MM.1S (cell line): ENCODE data around the gene FKBP9.
A peak's percentile ranks its signal among the peaks of the same experiment; 100 is the strongest.

Source experiments
- DNase-seq: peaks from one replicate; pipeline ENCODE4 v3.0.0-alpha.2; 2015
- H2AFZ ChIP-seq: fragments of 300-600 bp; sonication (generic); 2 replicates; pipeline ENCODE4 v1.6.0; 2016; ENCODE audit warnings: antibody characterized with exemption, low read length
- H3F3A ChIP-seq: fragments of 300-600 bp; sonication (generic); 2 replicates; pipeline ENCODE4 v1.6.1; 2016; ENCODE audit warnings: mild to moderate bottlenecking, antibody characterized with exemption, low read length, moderate library complexity, mixed read lengths; ENCODE audit not compliant: insufficient read depth
- H3K27ac ChIP-seq: fragments of 300-600 bp; sonication (generic); 2 replicates; pipeline ENCODE4 v1.5.1; 2016; ENCODE audit warnings: mild to moderate bottlenecking, low read length
- H3K27me3 ChIP-seq: fragments of 300-600 bp; sonication (generic); replicated peaks from 2 replicates; pipeline ENCODE4 v1.6.0; 2016; ENCODE audit warnings: low read length; ENCODE audit not compliant: insufficient read depth
- H3K36me3 ChIP-seq: fragments of 300-600 bp; sonication (generic); replicated peaks from 2 replicates; pipeline ENCODE4 v1.6.1; 2016; ENCODE audit warnings: mild to moderate bottlenecking, low read length, mixed read lengths; ENCODE audit not compliant: insufficient read depth
- H3K4me1 ChIP-seq: fragments of 300-600 bp; sonication (generic); 2 replicates; pipeline ENCODE4 v1.6.1; 2016; ENCODE audit warnings: low read length, mixed read lengths
- H3K4me2 ChIP-seq: fragments of 300-600 bp; sonication (generic); 2 replicates; pipeline ENCODE4 v1.6.0; 2016; ENCODE audit warnings: low read depth, low read length
- H3K4me3 ChIP-seq: fragments of 300-600 bp; sonication (generic); 2 replicates; pipeline ENCODE4 v1.5.1; 2016; ENCODE audit warnings: low read length, mixed read lengths
- H3K79me2 ChIP-seq: fragments of 300-600 bp; sonication (generic); 2 replicates; pipeline ENCODE4 v1.6.1; 2016; ENCODE audit warnings: mixed run types, low read length, mixed read lengths
- H3K9ac ChIP-seq: fragments of 300-600 bp; sonication (generic); 2 replicates; pipeline ENCODE4 v1.6.1; 2016; ENCODE audit warnings: low read length, mixed read lengths
- H3K9me2 ChIP-seq: fragments of 300-600 bp; sonication (generic); replicated peaks from 2 replicates; pipeline ENCODE4 v1.6.1; 2016; ENCODE audit warnings: mild to moderate bottlenecking, low read length, mixed read lengths; ENCODE audit not compliant: insufficient read depth
- H3K9me3 ChIP-seq: fragments of 300-600 bp; sonication (generic); replicated peaks from 2 replicates; pipeline ENCODE4 v1.6.1; 2016; ENCODE audit warnings: mild to moderate bottlenecking, low read length, mixed read lengths; ENCODE audit not compliant: insufficient read depth
- H4K20me1 ChIP-seq: fragments of 300-600 bp; sonication (generic); 2 replicates; pipeline ENCODE4 v1.6.1; 2016; ENCODE audit warnings: mild to moderate bottlenecking, low read length, moderate library complexity, mixed read lengths; ENCODE audit not compliant: insufficient read depth
- EZH2 ChIP-seq: fragments of 300-600 bp; sonication (generic); optimal IDR thresholded peaks from 2 replicates; pipeline ENCODE3; 2017; ENCODE audit warnings: low read depth, mild to moderate bottlenecking, antibody characterized with exemption, low read length, mixed read lengths
- EZH2phosphoT487 ChIP-seq: fragments of 300-600 bp; sonication (generic); IDR thresholded peaks from 2 replicates; pipeline ENCODE4 v1.6.1; 2018; ENCODE audit warnings: antibody characterized with exemption, low read length
- TF ChIP-seq, protein P1 (sequence below): fragments of 300-600 bp; sonication (generic); IDR thresholded peaks from 2 replicates; pipeline ENCODE4 v1.5.1; 2016; ENCODE audit warnings: antibody characterized with exemption, low read length, mixed read lengths

The FKBP9 gene

DNA sequence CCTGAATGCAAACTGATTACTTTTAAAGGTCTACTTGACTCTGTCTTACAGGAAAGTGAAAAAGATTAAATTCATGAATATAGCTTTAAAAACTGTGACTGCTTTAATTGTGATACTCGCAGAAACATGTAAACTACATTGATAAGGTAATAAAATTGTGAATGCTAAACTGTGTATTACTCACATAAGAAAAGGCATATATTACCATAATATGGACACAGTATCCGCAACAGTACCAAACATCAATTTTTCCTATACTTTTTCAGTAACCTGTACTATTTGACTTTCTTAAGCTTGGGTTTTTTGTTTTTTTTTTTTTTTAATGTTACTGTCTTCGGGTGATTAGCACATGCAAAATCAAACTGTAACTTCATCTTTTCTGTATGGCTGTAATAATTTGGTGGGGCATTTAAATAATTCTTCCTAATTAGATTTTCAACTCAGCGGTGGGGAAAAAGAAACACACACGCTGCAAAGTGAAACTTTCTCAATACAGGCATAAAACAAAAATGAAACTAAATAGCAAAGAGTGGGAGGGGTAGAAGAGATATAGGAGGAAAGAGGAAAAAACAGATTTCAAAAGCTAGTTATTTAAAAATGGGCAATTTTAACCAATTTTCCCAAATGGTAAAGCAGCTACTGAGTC lies 82.1 kb downstream of the FKBP9 start:
- Histone ChIP-seq H4K20me1 (0 out of 2 replicates have a peak, but pooled peaks cover 4% of the 10 kb centered on the region), H2AFZ (no peak overlapping the region)

DNA sequence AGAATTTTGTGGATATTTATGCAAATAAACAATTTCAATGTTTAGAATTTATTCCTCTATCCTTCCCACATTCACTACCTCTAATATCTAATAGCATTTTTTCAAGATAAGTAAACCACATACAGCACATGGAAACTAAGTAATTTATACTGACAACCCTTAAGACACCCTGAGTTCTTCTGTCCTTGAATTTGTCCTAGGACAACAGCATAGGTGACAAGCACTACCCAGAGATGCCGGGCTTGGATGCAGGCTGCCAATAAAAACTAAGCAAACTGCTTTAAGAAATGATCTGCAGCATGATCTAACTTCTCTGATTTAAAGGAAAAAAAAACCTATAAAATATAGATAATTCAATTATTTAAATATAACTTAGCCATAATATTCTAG lies 82.7 kb downstream of the FKBP9 start:
- peak overlapping the region; percentile 95 for H3K4me2 ChIP-seq
- peaks cover 91% of the 10 kb centered on the region for H3K79me2 ChIP-seq
- 0 out of 2 replicates have a peak, but pooled peaks cover 5% of the 10 kb centered on the region for H4K20me1 ChIP-seq
- no peak for DNase-seq
- peaks cover 11% of the 10 kb centered on the region; the same call in 1 of the 2 replicates for H3K4me1 ChIP-seq
- no peaks in the 10 kb centered on the region for H3K9me2 ChIP-seq
- H2AFZ ChIP-seq = no peak overlapping the region
- no peaks in the 10 kb centered on the region for H3K36me3 ChIP-seq
- H3K4me3 ChIP-seq = peak overlapping the region; percentile 54
- H3K9me3 ChIP-seq = no peaks in the 10 kb centered on the region
- peak overlapping the region; percentile 45; the same call in 1 of the 2 replicates for H3K27ac ChIP-seq
- no peaks in the 10 kb centered on the region for H3K27me3 ChIP-seq
- H3F3A ChIP-seq = peaks cover 25% of the 10 kb centered on the region
- H3K9ac ChIP-seq = peak overlapping the region; percentile 41; the same call in 1 of the 2 replicates
- TF ChIP-seq, protein P1, sequence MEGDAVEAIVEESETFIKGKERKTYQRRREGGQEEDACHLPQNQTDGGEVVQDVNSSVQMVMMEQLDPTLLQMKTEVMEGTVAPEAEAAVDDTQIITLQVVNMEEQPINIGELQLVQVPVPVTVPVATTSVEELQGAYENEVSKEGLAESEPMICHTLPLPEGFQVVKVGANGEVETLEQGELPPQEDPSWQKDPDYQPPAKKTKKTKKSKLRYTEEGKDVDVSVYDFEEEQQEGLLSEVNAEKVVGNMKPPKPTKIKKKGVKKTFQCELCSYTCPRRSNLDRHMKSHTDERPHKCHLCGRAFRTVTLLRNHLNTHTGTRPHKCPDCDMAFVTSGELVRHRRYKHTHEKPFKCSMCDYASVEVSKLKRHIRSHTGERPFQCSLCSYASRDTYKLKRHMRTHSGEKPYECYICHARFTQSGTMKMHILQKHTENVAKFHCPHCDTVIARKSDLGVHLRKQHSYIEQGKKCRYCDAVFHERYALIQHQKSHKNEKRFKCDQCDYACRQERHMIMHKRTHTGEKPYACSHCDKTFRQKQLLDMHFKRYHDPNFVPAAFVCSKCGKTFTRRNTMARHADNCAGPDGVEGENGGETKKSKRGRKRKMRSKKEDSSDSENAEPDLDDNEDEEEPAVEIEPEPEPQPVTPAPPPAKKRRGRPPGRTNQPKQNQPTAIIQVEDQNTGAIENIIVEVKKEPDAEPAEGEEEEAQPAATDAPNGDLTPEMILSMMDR = no peak
- TF ChIP-seq EZH2 (no peak), EZH2phosphoT487 (no peak)

More for the DNA sequence above, 82.1 kb downstream of the FKBP9 start:
- TF ChIP-seq, protein P1 = no peak
- TF ChIP-seq EZH2phosphoT487 (no peak), EZH2 (no peak)
- Histone ChIP-seq H3K4me3 (peak overlapping the region; percentile 54), H3K9me2 (no peaks in the 10 kb centered on the region), H3K4me1 (peaks cover 11% of the 10 kb centered on the region; the same call in 1 of the 2 replicates), H3K27me3 (no peaks in the 10 kb centered on the region), H3K36me3 (no peaks in the 10 kb centered on the region), H3K27ac (peak overlapping the region; percentile 45; the same call in 1 of the 2 replicates), H3K9me3 (no peaks in the 10 kb centered on the region), H3K4me2 (peak overlapping the region; percentile 95), H3K9ac (peak overlapping the region; percentile 41; the same call in 1 of the 2 replicates), H3K79me2 (peaks cover 91% of the 10 kb centered on the region), H3F3A (peaks cover 25% of the 10 kb centered on the region)
- peak; percentile 67 for DNase-seq

GRCh38 chr7:33040803-33041516 lies 83.7 kb downstream of the FKBP9 start:
- Histone ChIP-seq H3K4me2 (peak overlapping the region; percentile 95), H3K27ac (peak overlapping the region; percentile 85), H3K4me1 (peaks cover 11% of the 10 kb centered on the region; the same call in 1 of the 2 replicates), H3K9me3 (no peaks in the 10 kb centered on the region), H3F3A (peaks cover 25% of the 10 kb centered on the region), H3K79me2 (peaks cover 90% of the 10 kb centered on the region), H3K36me3 (no peaks in the 10 kb centered on the region), H3K9ac (peak overlapping the region; percentile 56), H3K4me3 (peak overlapping the region; percentile 47), H3K9me2 (no peaks in the 10 kb centered on the region), H3K27me3 (no peaks in the 10 kb centered on the region), H4K20me1 (0 out of 2 replicates have a peak, but pooled peaks cover 5% of the 10 kb centered on the region), H2AFZ (peak overlapping the region; percentile 18; the same call in 1 of the 2 replicates)
- TF ChIP-seq, protein P1 = no peak
- TF ChIP-seq EZH2phosphoT487 (no peak), EZH2 (no peak)
- peak; percentile 96 for DNase-seq
